ENCODE data around the gene PPP5C.

DNA sequence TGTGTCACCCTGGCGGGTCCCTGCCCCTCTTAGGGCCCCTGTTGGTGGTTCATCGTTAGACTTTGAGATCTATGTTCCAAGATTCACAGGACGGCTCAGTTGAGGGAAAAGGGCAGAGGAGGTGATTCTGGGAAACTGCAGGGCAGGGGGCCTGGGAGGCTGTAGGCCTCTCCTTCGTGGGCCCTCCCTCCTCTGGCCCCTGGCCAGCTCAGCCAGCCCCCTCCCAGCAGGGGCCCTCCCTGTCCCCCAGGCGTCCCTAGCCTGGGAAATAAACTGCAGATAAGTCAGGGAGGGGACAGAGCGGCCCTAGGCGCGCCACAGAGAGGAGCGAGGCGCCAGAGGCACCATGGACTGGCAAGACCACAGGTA lies 43.6 kb upstream of the PPP5C start:
- no peak for TF ChIP-seq CTCF (IDR thresholded peaks at IDR 0.05)
- no peak for TF ChIP-seq POLR2A (IDR thresholded peaks at IDR 0.05)

Measured in tibial nerve (tissue), 3 donors.